OCI-LY7 (cell line): ENCODE data around the gene ICAM2.

ENCODE experiments used
- EZH2phosphoT487 ChIP-seq: fragments of 200-600 bp; sonication (generic); IDR thresholded peaks from 2 replicates; pipeline ENCODE4 v1.6.1; 2018; ENCODE audit warnings: low read depth, borderline replicate concordance, mild to moderate bottlenecking, mixed run types, antibody characterized with exemption, low read length, moderate library complexity, mixed read lengths
- TF ChIP-seq, protein P1 (sequence below): fragments of 200-600 bp; sonication (generic); conservative IDR thresholded peaks from 2 replicates; pipeline ENCODE4 v1.5.1; 2014; ENCODE audit warnings: mild to moderate bottlenecking, antibody characterized with exemption, low read length, moderate library complexity, mixed read lengths

DNA sequence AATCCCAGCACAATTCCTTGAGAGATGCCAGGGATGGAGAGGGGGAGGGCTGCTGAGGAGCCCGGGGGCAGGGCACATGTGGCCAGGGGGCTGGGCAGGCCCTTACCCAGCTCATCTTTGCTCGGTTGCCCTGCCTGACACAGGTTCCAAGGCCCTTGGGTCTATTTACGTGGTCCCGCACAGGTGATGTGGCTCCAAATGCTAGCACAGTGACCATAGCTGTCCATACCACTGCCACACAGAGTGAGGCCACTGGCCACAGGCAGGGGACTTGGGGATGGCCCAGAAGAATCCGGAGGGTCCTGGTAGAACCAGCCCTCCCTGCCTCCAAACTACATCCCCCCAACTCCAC is 32.3 kb downstream of the ICAM2 start:
- TF ChIP-seq, protein P1, sequence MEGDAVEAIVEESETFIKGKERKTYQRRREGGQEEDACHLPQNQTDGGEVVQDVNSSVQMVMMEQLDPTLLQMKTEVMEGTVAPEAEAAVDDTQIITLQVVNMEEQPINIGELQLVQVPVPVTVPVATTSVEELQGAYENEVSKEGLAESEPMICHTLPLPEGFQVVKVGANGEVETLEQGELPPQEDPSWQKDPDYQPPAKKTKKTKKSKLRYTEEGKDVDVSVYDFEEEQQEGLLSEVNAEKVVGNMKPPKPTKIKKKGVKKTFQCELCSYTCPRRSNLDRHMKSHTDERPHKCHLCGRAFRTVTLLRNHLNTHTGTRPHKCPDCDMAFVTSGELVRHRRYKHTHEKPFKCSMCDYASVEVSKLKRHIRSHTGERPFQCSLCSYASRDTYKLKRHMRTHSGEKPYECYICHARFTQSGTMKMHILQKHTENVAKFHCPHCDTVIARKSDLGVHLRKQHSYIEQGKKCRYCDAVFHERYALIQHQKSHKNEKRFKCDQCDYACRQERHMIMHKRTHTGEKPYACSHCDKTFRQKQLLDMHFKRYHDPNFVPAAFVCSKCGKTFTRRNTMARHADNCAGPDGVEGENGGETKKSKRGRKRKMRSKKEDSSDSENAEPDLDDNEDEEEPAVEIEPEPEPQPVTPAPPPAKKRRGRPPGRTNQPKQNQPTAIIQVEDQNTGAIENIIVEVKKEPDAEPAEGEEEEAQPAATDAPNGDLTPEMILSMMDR: no peak
- no peak for TF ChIP-seq EZH2phosphoT487
